ENCODE measurements around the gene YTHDF1.

The YTHDF1 gene

GRCh38 chr20:63189846-63190559 lies 25.9 kb downstream of the YTHDF1 start:
- DNase-seq (ENCODE audit: low spot score in 2 of 2) (no peak), ATAC-seq (no peak)
- Mint-ChIP-seq H3K4me1 (peaks cover 7% of the 10 kb centered on the region), H3K4me3 (no peak overlapping the region), H3K36me3 (peaks cover 6% of the 10 kb centered on the region), H3K9me3 (no peaks in the 10 kb centered on the region), H3K27ac (no peak overlapping the region)

DNA sequence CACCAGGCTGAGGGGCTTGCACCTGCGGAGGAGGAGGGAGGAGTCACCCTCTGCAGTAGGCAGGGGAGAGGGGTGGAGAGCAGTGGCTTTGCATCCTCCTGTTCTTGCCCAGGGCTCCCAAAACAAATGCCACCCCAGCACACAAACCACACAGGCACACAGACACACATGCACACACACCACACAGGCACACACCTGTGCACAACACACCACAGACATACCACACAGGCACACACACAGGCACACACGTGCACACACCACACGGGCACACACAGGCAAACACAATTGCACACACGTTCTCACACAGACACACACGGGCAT lies 26.6 kb downstream of the YTHDF1 start:
- Mint-ChIP-seq H3K27ac (no peak overlapping the region), H3K9me3 (no peaks in the 10 kb centered on the region), H3K4me1 (peaks cover 7% of the 10 kb centered on the region), H3K36me3 (no peaks in the 10 kb centered on the region), H3K4me3 (no peak overlapping the region)
- ATAC-seq (no peak), DNase-seq (ENCODE audit: low spot score in 2 of 2) (no peak)

GRCh38 chr20:63188641-63189321 lies 27.1 kb downstream of the YTHDF1 start:
- DNase-seq (ENCODE audit: low spot score in 2 of 2) (no peak), ATAC-seq (no peak)
- H3K4me1 Mint-ChIP-seq: peaks cover 7% of the 10 kb centered on the region
- H3K36me3 Mint-ChIP-seq: no peaks in the 10 kb centered on the region
- H3K27ac Mint-ChIP-seq: no peak overlapping the region
- H3K4me3 Mint-ChIP-seq: no peak overlapping the region
- H3K9me3 Mint-ChIP-seq: no peaks in the 10 kb centered on the region

GRCh38 chr20:63188159-63188442 lies 27.8 kb downstream of the YTHDF1 start:
- ATAC-seq (no peak), DNase-seq (ENCODE audit: low spot score in 2 of 2) (no peak)
- Mint-ChIP-seq H3K4me1 (peaks cover 7% of the 10 kb centered on the region), H3K4me3 (no peak overlapping the region), H3K27ac (no peak overlapping the region), H3K36me3 (no peaks in the 10 kb centered on the region), H3K9me3 (no peaks in the 10 kb centered on the region)

GRCh38 chr20:63187338-63188158 lies 28.4 kb downstream of the YTHDF1 start:
- no peak for ATAC-seq
- peak overlapping the region; percentile 61 for H3K27ac Mint-ChIP-seq
- no peaks in the 10 kb centered on the region for H3K36me3 Mint-ChIP-seq
- no peak overlapping the region for H3K4me3 Mint-ChIP-seq
- no peak for DNase-seq (ENCODE audit: low spot score in 2 of 2)
- peaks cover 7% of the 10 kb centered on the region for H3K4me1 Mint-ChIP-seq
- H3K9me3 Mint-ChIP-seq: no peaks in the 10 kb centered on the region

DNA sequence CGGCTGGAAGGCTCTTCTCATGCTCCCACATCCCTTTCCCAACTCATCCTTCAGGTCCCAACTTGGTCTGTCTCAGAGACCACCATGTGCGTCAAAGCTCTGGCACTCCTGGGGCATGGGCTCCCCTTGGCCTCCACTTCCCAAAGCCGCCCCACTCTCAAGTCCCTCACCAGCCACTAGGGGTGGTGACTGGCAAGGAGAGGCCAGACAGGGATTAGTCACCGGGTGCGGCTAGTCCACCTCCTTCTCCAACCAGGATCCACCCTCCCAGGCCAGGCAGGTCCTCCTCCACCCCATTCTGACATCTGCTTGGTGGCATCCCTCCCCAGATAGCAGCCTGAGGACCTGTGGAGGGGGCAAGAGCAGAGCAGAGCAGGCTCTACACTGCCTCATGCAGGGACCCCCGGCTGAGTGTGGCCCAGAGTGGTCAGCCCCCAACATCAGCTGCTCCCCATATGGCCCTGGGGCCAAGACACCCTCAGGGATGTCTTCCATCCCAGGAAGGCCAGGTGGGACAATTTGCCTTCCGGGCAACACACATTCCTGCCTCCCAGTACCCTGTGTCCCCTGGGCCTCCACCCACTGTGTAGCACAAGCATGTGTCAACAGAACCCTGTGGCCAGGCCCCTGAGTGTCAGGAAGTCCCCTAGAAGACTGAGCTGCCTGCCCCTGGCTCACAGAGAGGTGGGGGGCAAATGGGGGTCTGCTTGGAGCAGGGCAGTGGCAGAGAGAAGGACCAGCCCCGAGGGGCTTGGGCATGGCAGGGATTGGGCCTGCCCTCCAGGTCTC lies 29.2 kb downstream of the YTHDF1 start:
- peaks cover 7% of the 10 kb centered on the region for H3K4me1 Mint-ChIP-seq
- no peaks in the 10 kb centered on the region for H3K9me3 Mint-ChIP-seq
- no peak overlapping the region for H3K27ac Mint-ChIP-seq
- DNase-seq (ENCODE audit: low spot score in 2 of 2) (no peak), ATAC-seq (no peak)
- H3K4me3 Mint-ChIP-seq: no peak overlapping the region
- no peaks in the 10 kb centered on the region for H3K36me3 Mint-ChIP-seq

- no peaks in the 10 kb centered on the region for H3K9me3 Mint-ChIP-seq
- peaks cover 12% of the 10 kb centered on the region for H3K4me1 Mint-ChIP-seq
- ATAC-seq: no peak
- no peak for DNase-seq (ENCODE audit: low spot score in 2 of 2)
- H3K4me3 Mint-ChIP-seq: no peak overlapping the region
- no peak overlapping the region for H3K27ac Mint-ChIP-seq
- H3K36me3 Mint-ChIP-seq: no peaks in the 10 kb centered on the region
Measured at GRCh38 chr20:63186084-63186483, 29.8 kb downstream of the YTHDF1 start.

DNA sequence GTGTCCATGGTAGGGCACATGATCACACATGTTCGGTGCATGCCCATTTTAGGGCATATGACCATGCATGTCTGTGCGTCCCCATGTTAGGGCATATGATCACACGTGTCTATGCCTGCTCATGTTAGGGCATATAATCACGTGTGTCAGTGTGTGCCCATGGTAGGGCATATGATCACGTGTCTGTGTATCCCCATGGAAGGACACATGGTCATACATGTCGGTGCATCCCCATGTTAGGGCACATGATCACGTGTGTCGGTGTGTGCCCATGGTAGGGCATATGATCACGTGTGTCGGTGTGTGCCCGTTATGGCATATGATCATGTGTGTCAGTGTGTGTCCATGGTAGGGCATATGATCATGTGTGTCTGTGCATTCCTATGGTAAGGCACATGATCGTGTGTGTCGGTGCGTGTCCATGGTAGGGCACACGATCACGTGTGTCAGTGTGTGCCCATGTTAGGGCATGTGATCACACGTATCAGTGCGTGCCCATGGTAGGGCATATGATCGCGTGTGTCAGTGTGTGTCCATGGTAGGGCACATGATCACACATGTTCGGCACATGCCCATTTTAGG lies 30.6 kb downstream of the YTHDF1 start:
- Mint-ChIP-seq H3K36me3 (no peaks in the 10 kb centered on the region), H3K4me1 (peaks cover 19% of the 10 kb centered on the region), H3K9me3 (no peaks in the 10 kb centered on the region), H3K27ac (no peak overlapping the region), H3K4me3 (no peak overlapping the region)
- DNase-seq (ENCODE audit: low spot score in 2 of 2): no peak
- ATAC-seq: no peak

- DNase-seq (ENCODE audit: low spot score in 2 of 2): peak; percentile 48 to 76
- no peaks in the 10 kb centered on the region for H3K36me3 Mint-ChIP-seq
- H3K9me3 Mint-ChIP-seq: no peaks in the 10 kb centered on the region
- peaks cover 21% of the 10 kb centered on the region for H3K4me1 Mint-ChIP-seq
- peak; percentile 44 for ATAC-seq
- H3K4me3 Mint-ChIP-seq: no peak overlapping the region
- H3K27ac Mint-ChIP-seq: no peak overlapping the region
Measured at GRCh38 chr20:63183422-63184146, 32.3 kb downstream of the YTHDF1 start.

- Mint-ChIP-seq H3K27ac (no peak overlapping the region), H3K4me1 (peaks cover 21% of the 10 kb centered on the region), H3K4me3 (no peak overlapping the region), H3K9me3 (no peaks in the 10 kb centered on the region), H3K36me3 (no peaks in the 10 kb centered on the region)
- DNase-seq (ENCODE audit: low spot score in 2 of 2) (no peak), ATAC-seq (no peak)
Measured at GRCh38 chr20:63182946-63183415, 33.0 kb downstream of the YTHDF1 start.

GRCh38 chr20:63182425-63182824 lies 33.5 kb downstream of the YTHDF1 start:
- H3K27ac Mint-ChIP-seq: no peak overlapping the region
- ATAC-seq (no peak), DNase-seq (ENCODE audit: low spot score in 2 of 2) (no peak)
- H3K4me3 Mint-ChIP-seq: no peak overlapping the region
- H3K4me1 Mint-ChIP-seq: peaks cover 21% of the 10 kb centered on the region
- no peaks in the 10 kb centered on the region for H3K9me3 Mint-ChIP-seq
- no peaks in the 10 kb centered on the region for H3K36me3 Mint-ChIP-seq

DNA sequence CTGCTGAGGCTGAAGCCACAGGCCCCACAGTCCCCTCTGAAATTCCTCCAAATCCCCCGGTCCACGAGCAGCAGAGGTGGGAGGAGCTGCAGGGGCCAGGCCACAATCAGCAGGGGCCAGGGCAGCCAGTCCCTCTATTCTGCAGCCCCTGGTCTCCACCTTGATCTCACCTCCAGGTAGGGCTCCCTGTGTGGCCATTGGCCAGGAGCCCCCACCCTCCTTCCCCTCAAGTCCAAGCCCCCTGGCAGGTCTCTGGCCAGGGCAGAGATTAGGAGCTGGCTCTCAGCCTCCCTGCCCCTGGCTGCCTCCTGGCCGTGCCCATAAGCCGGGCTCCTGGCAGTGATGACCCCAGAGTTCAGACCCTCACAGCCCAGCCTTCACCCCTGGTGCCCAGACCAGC lies 34.7 kb downstream of the YTHDF1 start:
- Mint-ChIP-seq H3K4me3 (no peak overlapping the region), H3K9me3 (no peaks in the 10 kb centered on the region), H3K27ac (no peak overlapping the region), H3K36me3 (peaks cover 7% of the 10 kb centered on the region), H3K4me1 (peaks cover 24% of the 10 kb centered on the region)
- ATAC-seq: no peak
- DNase-seq (ENCODE audit: low spot score in 2 of 2): no peak

DNA sequence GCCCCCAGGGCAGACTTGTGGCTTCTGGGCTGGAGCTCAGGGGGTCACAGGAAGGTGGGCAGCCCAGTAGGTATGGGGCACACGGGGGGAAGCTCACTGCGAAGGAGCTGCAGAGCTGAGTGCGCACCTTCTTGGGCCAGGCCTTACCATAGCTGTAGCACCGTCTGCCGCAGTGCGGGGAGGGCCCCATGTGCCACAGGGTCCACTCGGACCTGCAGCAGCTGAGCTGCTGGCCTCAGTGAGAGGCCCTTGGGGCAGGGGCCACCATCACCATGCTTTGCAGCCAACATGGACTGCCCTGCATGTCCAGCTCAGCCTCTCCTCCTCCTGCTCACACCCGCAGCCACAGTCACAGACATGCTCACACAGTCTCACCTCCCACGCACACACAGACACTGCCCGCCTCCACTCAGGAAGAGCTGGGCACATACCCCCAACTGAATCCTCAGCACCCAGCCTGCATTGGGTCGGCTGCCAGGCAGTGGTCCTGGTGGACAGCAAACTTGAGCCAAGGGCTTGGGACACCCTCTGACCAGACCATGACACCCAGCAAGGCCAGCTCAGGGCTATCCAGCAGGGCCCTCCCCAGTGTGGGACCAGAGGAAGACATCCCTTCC lies 35.3 kb downstream of the YTHDF1 start:
- Mint-ChIP-seq H3K4me3 (no peak overlapping the region), H3K9me3 (no peaks in the 10 kb centered on the region), H3K4me1 (peaks cover 28% of the 10 kb centered on the region), H3K36me3 (peaks cover 10% of the 10 kb centered on the region), H3K27ac (no peak overlapping the region)
- no peak for DNase-seq (ENCODE audit: low spot score in 2 of 2)
- ATAC-seq: peak; percentile 14
